Thoracic aorta (tissue), 2 donors: ENCODE data around the gene MICAL1. TPM values are rescaled to one million over a fixed set of nuclear protein-coding genes. Genes with fewer than 3 reads are reported as not detected.
A peak's percentile ranks its signal among the peaks of the same experiment; 100 is the strongest.

Source experiments
- ATAC-seq: fragments of 150-250 bp; one replicate; pipeline ENCODE4 v1.8.0; 2017; ENCODE audit warnings: low read depth; ENCODE audit not compliant: insufficient number of reproducible peaks, low FRiP score
- DNase-seq: peaks from one replicate; pipeline ENCODE4 v3.0.0-alpha.2; 2020; ENCODE audit warnings: low spot score
- H3K27ac ChIP-seq, 2 donors: fragments of 200-600 bp; sonication (generic); 1 replicate in 1 of 2; 2 replicates in 1 of 2; pipeline ENCODE4 v1.5.1; 2016; ENCODE audit warnings: mild to moderate bottlenecking in 2 of 2, moderate library complexity in 2 of 2
- H3K27me3 ChIP-seq: fragments of 200-600 bp; sonication (generic); replicated peaks from 2 replicates; pipeline ENCODE4 v1.6.0; 2016; ENCODE audit warnings: mild to moderate bottlenecking; ENCODE audit not compliant: insufficient read depth
- H3K36me3 ChIP-seq: fragments of 200-600 bp; sonication (generic); one replicate; pipeline ENCODE4 v1.5.1; 2016
- H3K4me1 ChIP-seq, 2 donors: fragments of 200-600 bp; sonication (generic); 1 replicate in 1 of 2; 2 replicates in 1 of 2; pipeline versions ENCODE4 v1.5.1 to v1.6.0; 2016; ENCODE audit warnings: low read depth in 2 of 2, mild to moderate bottlenecking in 1 of 2; ENCODE audit not compliant: control insufficient read depth in 1 of 2
- H3K4me3 ChIP-seq: fragments of 200-600 bp; sonication (generic); 2 replicates; pipeline ENCODE4 v1.5.1; 2016; ENCODE audit warnings: mild to moderate bottlenecking
- H3K9me3 ChIP-seq: fragments of 200-600 bp; sonication (generic); 2 replicates; pipeline ENCODE4 v1.5.1; 2016
- total RNA-seq, 2 donors: library from RNA; depleted of rRNA; stranded (reverse); fragments of >200 nt; gene quantifications; one replicate each; pipeline versions ENCODE4 v1.1.0 to v1.2.3, GENCODE V29; 2016
- TF ChIP-seq, protein P1 (sequence below): fragments of 200-600 bp; sonication (generic); IDR thresholded peaks from one replicate; pipeline ENCODE4 v1.5.1; 2019; ENCODE audit warnings: antibody characterized with exemption

Gene MICAL1
- total RNA-seq, 2 donors from 2014 or later = 60.6 to 105 TPM

DNA sequence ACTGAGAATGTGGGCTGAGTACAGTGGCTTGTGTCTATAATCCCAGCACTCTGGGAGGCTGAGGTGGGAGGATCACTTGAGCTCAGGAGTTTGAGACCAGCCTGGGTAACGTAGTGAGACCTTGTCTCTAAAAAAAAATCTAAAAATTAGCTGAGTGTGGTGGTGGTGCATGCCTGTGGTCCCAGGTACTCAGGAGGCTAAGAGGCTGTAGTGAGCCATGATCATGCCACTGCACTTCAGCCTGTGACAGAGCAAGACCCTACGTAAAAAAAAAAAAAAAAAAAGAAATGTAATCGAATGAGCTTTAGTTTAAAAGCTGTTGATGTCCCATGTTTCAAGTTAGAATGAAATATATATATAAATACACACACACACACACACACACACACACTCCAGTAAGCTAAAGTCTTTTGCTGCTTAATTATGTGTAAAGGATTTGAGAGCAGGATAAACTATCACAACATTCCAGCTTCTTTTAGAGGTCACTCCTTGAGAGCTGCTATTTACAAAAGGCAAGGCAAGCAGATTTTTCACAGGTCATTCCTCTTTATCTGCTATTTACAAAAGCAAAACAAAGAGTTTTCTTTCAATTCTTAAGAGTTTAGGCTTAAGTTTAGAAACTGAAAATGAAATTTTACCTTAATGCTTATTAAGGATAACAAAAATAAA is 4.7 kb upstream of the MICAL1 start:
- Histone ChIP-seq H3K4me3 (no peak overlapping the region), H3K27ac (no peak overlapping the region), H3K9me3 (no peaks in the 10 kb centered on the region), H3K27me3 (no peaks in the 10 kb centered on the region), H3K4me1 (peaks cover 7 to 17% of the 10 kb centered on the region in 2 donors), H3K36me3 (peaks cover under 1% of the 10 kb centered on the region)
- ATAC-seq = no peak
- DNase-seq = no peak
- TF ChIP-seq, protein P1, sequence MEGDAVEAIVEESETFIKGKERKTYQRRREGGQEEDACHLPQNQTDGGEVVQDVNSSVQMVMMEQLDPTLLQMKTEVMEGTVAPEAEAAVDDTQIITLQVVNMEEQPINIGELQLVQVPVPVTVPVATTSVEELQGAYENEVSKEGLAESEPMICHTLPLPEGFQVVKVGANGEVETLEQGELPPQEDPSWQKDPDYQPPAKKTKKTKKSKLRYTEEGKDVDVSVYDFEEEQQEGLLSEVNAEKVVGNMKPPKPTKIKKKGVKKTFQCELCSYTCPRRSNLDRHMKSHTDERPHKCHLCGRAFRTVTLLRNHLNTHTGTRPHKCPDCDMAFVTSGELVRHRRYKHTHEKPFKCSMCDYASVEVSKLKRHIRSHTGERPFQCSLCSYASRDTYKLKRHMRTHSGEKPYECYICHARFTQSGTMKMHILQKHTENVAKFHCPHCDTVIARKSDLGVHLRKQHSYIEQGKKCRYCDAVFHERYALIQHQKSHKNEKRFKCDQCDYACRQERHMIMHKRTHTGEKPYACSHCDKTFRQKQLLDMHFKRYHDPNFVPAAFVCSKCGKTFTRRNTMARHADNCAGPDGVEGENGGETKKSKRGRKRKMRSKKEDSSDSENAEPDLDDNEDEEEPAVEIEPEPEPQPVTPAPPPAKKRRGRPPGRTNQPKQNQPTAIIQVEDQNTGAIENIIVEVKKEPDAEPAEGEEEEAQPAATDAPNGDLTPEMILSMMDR = no peak

- H3K36me3 ChIP-seq = no peaks in the 10 kb centered on the region
- no peak overlapping the region for H3K4me3 ChIP-seq
- TF ChIP-seq, protein P1 = no peak
- H3K27me3 ChIP-seq = no peaks in the 10 kb centered on the region
- DNase-seq (no peak), ATAC-seq (no peak)
- H3K9me3 ChIP-seq = no peaks in the 10 kb centered on the region
- no peak overlapping the region for H3K27ac ChIP-seq
- peaks cover 9 to 25% of the 10 kb centered on the region in 2 donors for H3K4me1 ChIP-seq
Observed at GRCh38 chr6:109458774-109459531, 3.4 kb upstream of the MICAL1 start.

- TF ChIP-seq, protein P1 = no peak
- DNase-seq (no peak), ATAC-seq (no peak)
- no peak overlapping the region for H3K4me3 ChIP-seq
- H3K36me3 ChIP-seq = no peaks in the 10 kb centered on the region
- H3K9me3 ChIP-seq = no peaks in the 10 kb centered on the region
- H3K4me1 ChIP-seq = peaks cover 9 to 31% of the 10 kb centered on the region in 2 donors
- no peaks in the 10 kb centered on the region for H3K27me3 ChIP-seq
- H3K27ac ChIP-seq = peak overlapping the region; percentile 28 to 90
Observed at GRCh38 chr6:109457562-109457996, 2.0 kb upstream of the MICAL1 start.

DNA sequence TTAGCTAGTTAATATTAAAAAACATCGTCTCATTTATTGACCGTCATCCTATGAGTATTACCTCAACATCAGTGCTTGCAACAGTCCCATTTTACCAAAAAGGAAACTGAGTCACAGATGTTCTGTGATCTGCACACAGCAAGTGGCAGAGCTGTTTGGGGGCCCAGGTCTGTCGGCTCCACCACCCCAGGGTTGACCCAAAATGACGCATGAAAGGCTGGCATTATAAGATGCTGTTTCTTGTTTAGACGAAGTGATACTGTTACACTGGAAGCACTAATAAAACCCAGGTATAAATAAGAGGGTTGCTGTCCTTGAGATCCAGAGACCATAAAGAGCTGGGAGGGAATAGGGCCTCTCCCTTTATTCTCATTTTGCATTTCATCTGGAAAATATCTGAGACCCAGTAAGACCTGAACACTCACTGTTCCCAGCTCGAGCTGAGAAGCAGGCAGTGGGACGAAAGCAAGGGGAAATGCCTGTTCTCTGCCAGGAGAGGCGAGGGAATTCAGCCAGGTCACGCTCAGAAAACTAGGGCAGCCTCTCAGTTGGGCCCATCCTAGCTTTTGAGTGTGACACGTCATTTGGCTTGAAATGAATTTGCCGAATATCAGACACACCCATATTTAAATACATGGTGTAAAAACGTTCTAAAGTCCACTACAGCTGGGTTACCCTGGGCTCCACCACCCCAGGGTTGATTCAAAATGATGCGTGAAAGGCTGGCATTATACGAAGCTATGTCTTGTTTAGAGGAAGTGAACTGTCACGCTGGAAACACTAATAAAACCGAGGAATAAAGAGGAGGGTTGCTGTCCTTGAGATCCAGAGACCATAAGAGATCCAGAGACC is 1.4 kb upstream of the MICAL1 start:
- peak overlapping the region; percentile 73 to 90 for H3K27ac ChIP-seq
- DNase-seq = no peak
- ATAC-seq = peak; percentile 24

More for the DNA sequence above, 1.4 kb upstream of the MICAL1 start:
- Histone ChIP-seq H3K36me3 (peaks cover 3% of the 10 kb centered on the region), H3K4me3 (peak overlapping the region; percentile 95), H3K4me1 (peaks cover 9 to 31% of the 10 kb centered on the region in 2 donors), H3K9me3 (no peaks in the 10 kb centered on the region), H3K27me3 (no peaks in the 10 kb centered on the region)
- TF ChIP-seq, protein P1 = no peak
